Anterior cingulate cortex (tissue), 58 donors: Measurements from ENCODE around the gene PROSER3.

Experiments
- DNase-seq, 58 donors: peaks; one replicate each; lab custom pipeline; 2025; lab: John Stamatoyannopoulos, UW

Gene PROSER3

DNA sequence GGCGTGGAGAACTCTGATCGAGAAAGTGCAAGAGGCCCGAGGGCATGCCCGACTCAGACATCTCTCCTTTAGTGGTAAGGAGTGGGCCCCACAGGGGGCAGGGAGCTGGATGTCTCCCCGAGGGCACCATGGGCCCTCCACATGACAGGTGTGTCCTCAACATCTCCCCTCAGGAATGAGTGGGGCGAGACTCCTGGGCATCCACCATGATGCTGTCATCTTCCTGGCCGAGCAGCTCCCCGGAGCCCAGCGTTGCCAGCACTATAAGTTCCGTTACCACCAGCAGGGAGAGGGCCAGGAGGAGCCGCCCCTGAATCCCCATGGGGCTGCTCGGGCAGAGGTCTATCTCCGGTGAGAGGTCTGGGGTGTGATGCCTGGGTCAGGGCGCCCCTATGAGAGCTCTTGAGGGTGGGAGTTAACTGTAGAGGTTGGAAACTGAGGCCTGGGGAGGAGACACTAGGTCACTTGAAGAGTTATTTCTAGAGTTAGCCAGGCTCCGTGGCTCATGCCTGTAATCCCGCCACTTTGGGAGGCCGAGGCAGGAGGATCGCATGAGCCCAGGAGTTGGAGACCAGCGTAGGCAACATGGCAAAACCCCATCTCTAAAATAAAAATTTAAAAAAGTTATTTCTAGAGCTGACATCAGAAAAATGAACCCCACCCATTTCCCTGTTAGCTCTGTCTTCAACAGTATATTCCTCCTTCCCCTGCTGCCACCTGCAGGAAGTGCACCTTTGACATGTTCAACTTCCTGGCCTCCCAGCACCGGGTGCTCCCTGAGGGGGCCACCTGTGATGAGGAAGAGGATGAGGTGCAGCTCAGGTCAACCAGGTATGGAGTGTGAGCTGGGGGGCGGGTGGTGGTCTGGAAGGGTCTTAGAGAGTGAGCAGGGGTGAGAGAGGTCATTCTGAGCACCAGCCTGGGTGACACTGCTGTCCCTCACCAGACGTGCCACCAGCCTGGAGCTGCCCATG is 20.8 kb upstream of the PROSER3 start:
- no peak for DNase-seq

DNA sequence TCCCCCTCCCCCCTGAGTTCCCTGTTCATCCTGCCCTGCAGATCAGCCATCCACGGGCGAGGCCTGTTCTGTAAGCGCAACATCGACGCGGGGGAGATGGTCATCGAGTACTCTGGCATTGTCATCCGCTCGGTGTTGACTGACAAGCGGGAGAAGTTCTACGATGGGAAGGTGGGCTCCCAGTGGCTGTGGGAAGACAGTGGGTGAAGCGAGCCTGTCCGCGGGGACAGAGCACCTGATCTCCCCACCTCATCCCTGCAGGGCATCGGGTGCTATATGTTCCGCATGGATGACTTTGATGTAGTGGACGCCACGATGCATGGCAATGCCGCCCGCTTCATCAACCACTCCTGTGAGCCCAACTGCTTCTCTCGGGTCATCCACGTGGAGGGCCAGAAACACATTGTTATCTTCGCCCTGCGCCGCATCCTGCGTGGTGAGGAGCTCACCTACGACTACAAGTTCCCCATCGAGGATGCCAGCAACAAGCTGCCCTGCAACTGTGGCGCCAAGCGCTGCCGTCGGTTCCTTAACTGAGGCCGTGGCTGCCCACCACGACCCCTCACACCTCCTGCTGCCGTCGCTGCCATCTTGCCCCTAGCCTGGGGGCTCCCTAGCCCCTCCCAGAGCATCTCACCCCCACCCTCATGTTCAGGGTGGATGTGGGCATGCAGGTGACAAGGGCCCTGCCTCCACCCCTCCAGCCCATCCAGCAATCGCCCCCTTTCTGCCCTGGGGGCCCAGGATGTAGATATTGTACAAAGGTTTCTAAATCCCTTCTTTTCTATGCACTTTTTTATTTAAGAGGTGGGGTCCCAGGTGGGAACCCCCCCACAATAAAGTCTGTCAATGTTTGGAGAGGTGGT is 19.7 kb upstream of the PROSER3 start:
- DNase-seq: no peak

DNA sequence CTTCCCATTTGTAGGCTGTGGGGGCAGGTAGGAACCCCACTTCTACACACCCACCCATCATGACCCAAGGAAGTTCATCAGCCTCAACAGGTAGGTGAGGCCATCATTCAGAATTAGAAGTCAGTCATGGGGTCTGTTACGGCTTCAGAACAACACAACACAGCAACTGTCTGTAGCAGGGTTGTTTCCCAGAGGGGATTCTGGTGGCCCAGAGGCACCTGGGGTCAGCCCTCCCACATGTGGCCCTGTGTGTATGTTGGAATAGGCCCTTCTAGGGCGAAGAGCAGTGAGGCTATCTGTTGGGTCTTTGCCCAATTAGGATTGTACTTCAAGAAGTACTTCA is 19.1 kb upstream of the PROSER3 start:
- DNase-seq: no peak

DNA sequence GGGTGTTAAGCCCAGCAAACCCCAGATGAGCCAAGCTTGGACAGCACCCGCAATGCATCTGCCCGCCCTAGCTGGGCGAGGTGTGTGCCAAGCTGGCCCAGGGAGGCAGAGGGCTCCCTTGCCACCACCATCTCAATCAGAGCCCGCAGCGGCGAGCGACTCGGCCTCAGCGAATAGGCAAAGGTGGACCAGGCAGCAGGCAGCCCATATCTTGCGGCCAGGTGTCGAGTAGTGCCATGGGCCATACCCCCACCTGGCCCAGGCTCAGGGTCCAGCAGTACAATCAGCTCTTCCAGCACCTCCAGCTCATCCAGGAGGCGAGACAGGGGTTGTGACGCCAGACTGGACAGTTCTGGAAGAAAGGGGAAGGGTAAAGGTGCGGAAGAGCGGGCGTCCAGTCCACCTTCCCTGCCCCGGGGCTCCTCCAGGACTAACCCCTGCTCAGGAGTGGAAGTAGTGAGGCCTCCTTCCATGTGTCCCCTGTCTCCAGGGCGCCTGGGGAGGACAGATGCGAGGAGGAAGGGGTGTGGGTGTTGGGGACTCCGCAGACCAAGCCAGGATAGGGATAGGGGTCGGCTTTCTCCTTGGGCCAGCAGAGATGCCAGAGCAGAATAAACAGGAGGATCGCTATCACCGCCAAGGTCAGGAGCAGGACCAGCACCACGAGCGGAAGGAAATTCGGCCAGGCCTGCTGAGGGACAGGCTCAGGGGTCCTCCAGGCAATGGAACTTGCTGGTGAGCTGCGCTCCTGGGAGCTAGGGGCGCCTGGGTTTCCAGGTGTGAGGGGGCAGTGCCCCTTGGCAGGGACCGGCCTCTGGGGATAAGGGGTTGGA is 18.5 kb upstream of the PROSER3 start:
- peak in 1 of 58 donors; percentile 28 for DNase-seq

DNA sequence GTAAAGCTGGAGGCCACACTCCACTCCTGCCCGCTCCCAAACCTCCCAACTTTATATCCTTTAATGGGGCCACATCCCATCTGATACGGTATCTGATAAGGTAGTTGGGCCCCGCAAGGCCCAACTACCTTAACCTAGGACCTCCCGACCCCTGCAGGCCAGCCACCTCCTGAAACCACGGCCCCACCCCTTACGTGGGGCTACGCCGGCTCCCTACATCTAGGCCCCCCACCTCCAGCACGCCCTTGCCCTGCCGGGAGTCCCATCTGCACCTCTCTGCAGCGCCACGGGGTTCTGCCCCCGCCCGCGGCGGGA is 17.9 kb upstream of the PROSER3 start:
- DNase-seq: no peak

DNA sequence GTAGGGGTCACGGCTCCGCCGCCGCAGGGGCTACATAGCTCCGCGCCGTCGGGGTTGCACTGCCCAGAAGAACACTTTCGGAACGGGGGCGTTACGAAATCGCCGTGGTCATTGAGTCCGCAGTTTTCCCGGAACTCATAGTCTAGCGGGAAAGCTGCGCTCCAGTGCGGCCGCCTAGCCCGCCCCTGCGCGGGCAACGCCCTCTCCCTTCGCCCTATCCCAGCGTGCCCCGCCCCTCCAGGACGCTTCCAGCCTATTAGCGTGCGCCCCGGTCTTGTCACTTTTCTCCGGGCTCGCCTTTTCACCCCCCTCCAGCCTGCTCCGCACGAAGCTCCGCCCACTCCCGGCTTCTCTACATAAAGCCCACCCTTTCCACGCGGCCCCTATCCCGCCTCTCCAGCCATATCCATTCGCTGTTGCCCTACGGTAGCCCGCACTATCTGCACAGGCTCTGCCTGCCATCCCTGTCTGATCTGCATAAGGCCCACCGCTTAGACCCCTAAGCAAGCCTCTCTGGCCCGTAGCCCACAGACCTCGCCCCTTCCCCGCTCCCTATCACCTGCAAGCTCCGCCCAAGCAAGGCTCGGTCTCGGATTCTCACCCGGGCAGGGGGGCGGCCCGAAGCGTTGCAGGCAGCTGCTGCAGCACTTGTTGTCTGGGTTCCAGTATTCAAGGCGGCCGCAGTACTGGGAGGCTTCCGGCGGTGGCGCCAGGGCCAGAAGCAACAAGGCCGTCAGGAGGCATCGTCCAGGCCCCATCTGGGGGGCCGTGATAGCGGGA is 17.4 kb upstream of the PROSER3 start:
- peak; percentile 80 to 99 (median 97) for DNase-seq

DNA sequence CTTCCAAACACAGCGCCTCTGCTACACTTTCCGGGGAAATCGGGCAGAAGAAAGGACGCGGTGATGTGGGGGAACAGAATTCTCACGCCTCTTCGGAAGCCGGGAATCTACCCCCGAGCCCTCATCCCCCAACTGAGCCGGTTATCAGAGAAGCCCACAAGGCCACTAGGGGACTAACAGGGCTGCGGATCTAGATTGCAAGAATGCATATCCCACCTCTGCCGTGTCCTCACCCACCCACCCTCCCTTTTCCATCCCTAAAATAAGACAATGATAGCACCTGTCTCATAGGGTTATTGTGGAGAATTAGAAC is 16.8 kb upstream of the PROSER3 start:
- no peak for DNase-seq

DNA sequence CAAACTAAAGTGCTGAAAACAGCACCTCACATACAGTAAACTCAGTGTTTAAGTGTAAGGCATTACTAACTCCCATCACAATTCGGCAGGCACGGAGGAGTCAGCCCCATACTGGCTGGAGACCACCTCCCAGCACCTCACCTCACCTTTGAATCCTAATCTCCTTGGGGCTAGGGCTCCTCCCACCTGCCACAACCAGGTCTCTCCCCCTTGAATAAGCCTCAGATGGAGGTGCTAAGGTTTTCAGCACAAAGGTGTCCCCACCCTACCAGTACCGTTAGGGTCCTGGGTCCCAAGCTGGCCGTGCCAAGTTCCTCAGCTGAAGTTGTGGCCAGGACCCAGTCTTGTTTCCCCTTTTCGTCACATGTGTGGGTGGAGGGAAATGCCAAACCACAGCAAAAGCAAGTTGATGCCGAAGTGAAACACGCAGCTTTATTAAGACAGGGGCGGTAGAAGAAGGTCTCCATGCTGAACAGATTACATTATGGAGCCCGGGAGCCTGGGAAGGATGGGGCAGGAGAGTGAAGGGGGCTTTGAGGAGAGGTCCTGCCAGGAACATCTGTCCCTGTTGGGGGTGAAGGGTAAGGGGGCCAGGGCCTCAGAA is 15.8 kb upstream of the PROSER3 start, which contains the start of gene IGFLR1:
Gene IGFLR1 (minus strand): TSS at position 332 of the 604 bp plus-strand sequence. CDS start 1,272 bp downstream, outside the sequence.
- DNase-seq: peak in 11 of 58 donors; percentile 2 to 25 (median 15)

DNA sequence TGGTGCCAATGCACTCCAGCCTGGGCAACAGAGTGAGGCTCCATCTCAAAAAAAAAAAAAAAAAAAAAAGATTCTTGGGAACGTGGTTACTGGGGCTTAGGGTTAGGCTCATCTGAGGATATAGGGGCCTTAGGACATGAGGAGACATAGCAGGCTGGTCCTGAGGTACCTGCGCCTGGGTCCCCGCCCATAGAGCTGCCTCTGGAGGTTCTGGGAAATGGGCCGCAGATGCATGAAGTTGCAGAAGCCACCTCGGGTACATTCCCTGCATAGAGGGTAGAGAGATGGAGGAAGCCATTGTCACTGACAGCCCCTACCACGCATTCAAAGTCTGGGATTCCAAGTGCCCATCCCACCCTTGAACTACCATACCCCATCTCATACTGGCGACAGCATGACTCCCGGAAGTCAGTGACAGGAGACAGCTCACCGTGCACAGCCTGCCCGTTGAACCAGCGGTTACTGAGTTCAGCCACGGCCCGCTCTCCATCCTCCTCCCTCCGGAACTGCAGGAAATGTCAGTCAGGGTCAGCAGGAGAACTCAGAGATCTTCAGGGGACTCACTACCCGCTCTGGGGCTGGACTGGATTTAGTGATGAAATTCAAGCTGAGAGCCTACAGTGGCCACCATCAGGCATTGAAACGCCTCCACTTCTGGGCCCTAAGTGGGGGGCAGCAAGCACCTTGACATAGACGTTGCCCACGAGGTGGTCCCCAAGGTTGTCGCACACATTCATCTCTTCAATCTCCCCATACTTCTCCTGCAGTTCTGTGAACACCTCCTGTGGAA is 14.1 kb upstream of the PROSER3 start:
- no peak for DNase-seq

DNA sequence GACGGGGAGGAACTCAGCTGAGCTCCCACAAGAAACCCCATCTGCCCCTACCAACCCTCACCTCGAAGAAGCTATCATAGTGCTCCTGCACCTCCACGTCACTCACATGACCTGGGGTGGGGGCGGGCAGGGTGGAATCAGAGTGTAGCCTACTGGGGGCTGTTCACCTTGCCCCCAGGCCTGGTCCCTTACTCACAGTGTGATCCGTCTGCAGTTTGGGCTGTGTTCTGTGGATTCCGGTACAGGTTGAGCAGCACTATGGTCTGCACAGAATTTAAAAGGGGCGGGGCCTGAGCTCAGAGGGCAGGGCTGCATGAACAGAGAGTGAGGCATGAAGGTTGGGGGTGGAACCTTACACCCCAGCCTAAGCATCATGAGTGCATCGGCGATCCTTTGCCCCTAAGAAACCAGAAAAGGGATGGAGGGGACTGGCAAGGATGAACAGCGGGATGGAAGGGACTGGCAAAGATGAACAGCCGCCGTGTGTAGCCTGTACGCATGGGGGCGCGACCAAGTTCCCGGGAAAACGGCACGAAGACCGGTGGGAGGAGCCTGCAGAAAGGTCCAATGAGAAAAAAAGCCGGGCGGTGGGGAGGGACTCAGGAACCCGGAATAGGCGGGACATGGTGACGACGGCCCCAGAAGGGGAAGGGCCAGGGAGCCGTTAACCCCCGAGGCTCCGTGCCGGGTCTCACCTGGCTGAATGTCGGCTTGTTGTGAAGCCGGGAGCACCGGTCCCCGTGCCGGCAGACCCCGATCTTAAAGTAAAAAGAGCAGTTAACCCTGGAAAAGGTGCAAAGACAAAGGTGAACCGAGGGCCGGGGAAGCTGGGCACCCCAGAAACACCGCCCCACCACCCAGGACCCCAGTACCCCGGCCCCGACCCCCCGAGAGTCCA is 13.3 kb upstream of the PROSER3 start:
- peak; percentile 49 to 97 (median 92) for DNase-seq

DNA sequence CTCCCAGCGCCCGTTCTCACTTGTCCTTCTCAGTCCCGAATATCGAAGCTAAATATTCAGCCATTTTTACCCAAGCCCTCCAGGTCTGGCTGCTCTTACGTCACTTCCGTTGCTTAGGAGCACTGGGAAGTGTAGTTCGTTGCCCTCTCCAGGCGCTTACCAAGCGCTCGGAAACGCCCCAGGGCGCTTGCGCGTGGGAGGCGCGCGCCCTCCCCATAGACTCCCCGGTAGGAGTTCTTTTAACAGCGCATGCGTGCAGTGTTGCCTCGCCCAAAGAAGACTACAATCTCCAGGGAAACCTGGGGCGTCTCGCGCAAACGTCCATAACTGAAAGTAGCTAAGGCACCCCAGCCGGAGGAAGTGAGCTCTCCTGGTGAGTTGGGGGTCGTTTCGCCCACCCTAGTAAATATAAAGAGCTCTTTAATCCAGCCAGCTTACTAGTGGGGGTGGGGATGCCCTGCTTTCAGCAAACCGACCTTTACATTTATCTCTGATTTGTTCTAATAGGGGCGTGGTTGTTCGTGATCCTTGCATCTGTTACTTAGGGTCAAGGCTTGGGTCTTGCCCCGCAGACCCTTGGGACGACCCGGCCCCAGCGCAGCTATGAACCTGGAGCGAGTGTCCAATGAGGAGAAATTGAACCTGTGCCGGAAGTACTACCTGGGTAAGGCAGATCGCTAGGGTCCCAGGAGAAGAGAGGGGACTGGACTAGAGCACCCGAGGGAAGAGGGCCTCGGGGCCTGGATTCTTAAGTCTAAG is 12.5 kb upstream of the PROSER3 start, which contains the start of the genes PSENEN and U2AF1L4:
Gene PSENEN (plus strand): TSS at position 324 of the 759 bp plus-strand sequence. CDS start 280 bp downstream, at position 604.
Gene U2AF1L4 (minus strand): TSS at position 91 of the 759 bp plus-strand sequence. CDS start 27 bp downstream, at position 64.
- peak; percentile 69 to 99 (median 97) for DNase-seq

DNA sequence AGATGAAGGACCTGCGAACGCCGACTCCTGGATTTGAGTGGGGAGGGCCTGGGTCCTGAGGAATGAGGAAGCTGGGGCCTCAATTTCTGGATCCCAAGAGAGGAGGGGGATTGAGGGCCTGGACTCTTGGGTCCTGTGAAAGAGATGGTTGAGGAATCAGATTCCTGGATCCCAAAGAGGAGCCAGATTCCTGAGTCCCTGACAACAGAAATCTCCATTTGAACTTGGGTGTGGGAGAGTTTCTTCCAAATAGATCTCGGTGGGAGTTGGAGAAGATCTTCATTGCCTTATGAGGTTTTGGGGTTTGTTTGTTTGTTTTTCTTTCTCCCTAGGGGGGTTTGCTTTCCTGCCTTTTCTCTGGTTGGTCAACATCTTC is 11.9 kb upstream of the PROSER3 start:
- DNase-seq: no peak

DNA sequence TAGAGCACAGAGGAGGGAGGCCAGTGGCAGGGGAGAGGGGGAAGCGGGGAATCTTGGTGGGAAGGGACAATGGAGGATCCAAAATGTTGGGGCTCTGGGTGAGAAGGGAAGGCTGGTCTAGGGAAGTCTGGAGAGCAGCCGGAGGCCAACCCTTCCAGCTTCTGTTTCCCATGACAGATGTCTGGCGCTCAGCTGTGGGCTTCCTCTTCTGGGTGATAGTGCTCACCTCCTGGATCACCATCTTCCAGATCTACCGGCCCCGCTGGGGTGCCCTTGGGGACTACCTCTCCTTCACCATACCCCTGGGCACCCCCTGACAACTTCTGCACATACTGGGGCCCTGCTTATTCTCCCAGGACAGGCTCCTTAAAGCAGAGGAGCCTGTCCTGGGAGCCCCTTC is 11.4 kb upstream of the PROSER3 start:
- no peak for DNase-seq

DNA sequence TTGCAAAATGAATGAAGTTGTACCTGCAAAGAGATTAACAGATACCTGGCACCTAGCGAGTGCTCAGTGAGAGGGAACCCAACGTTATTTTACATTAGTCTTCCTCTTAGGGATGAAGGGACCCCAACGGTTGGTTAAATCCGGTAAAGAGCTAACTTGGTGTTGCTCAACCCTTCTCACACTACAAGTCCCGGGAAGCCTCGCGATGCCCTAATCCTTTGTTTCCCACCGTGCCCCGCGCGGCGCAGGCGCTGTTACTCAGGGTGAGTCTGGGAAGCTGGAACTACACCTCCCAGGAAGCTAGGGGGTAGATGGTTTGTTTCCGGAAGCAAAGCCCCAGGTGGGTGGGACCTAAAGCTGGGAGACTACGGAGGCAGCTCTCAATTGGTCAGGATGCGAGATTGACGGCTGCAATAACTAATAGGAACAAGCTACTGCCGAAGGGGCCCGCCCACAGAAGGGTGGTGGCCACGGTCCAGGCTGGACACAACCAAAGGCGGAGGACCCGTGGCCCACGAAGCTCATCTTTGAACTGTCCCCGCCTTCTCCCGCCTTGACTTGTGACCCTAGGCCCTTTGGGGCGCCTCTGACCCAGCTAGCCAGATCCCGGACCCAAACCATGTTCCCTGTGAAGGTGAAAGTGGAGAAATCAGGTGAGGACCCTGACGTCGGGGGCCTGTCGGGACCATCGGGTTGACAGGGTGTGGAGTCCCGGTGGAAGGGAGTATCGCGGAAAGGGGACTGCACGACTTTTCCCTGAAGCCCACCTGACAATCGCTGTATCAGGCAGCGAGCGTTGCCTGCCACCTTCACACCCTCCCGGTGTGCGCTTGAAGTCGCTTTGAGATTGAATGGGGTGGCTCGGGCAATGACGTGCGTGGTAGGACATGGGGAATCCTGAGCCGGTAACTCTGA is 9.6 kb upstream of the PROSER3 start, which contains the start of gene LIN37:
Gene LIN37 (plus strand): TSS at position 471 of the 915 bp plus-strand sequence. CDS start 149 bp downstream, at position 620.
- DNase-seq: peak; percentile 95 to 100 (median 99)

DNA sequence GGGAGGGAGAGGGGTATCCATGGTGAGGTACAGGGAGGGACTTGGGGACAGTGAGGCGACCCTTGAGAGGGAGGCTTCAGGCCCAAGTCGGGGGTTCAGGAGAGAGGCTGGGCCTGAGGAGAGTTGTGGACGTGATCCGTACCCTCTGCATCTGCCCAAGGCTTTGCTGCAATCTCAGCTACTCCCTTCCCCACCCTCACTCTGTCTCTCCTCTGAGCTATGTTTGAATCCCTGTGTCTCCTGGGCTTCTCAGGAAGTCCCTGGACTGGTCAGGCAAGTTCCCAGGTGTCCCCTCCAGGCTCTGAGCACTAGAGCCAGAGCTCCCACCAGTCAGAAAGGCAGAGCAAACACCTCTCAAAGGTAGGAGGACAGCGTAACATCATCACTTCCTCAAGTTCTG is 7.8 kb upstream of the PROSER3 start:
- no peak for DNase-seq
